Calu3 (cell line): ENCODE results near the gene TMEM203. TPM values are rescaled to one million over a fixed set of nuclear protein-coding genes. Genes with fewer than 3 reads are reported as not detected.

ENCODE experiments used
- BruUV-seq: library from RNA; stranded (reverse); fragments of 400-500 nt; replicated peaks from 2 replicates; lab custom pipeline; 2021; lab: Mats Ljungman, UMichigan
- CTCF ChIA-PET: fragments of 300-600 bp; sonication (Branson Sonifier 250); formaldehyde crosslinking; loops from one replicate; lab custom pipeline; 2022; ENCODE audit warnings: antibody characterized with exemption; lab: Charles Lee
- DNase-seq: peaks from one replicate; pipeline ENCODE4 v3.0.0; 2022
- H3K27ac Mint-ChIP-seq: one replicate; pipeline ENCODE4 v1.8.0; 2022; ENCODE audit warnings: mixed read lengths; ENCODE audit not compliant: unreplicated experiment
- H3K27me3 Mint-ChIP-seq: one replicate; pipeline ENCODE4 v1.8.0; 2022; ENCODE audit warnings: mixed read lengths; ENCODE audit not compliant: unreplicated experiment
- H3K36me3 Mint-ChIP-seq: one replicate; pipeline ENCODE4 v1.8.0; 2022; ENCODE audit warnings: mild to moderate bottlenecking, moderate library complexity, mixed read lengths; ENCODE audit not compliant: insufficient read depth, unreplicated experiment
- H3K4me1 Mint-ChIP-seq: one replicate; pipeline ENCODE4 v1.8.0; 2022; ENCODE audit warnings: mild to moderate bottlenecking, low read depth, mixed read lengths; ENCODE audit not compliant: unreplicated experiment
- H3K4me3 Mint-ChIP-seq: one replicate; pipeline ENCODE4 v1.8.0; 2022; ENCODE audit warnings: mild to moderate bottlenecking, low read depth, moderate library complexity, mixed read lengths; ENCODE audit not compliant: unreplicated experiment
- H3K9me3 Mint-ChIP-seq: one replicate; pipeline ENCODE4 v1.8.0; 2022; ENCODE audit warnings: low read depth, mixed read lengths; ENCODE audit not compliant: unreplicated experiment
- intact Hi-C: fragments of 100-400 bp; cut with micrococcal nuclease; formaldehyde crosslinking; loops from one replicate; pipeline ENCODE4 v1.10.0; 2022; ENCODE audit not compliant: unreplicated experiment
- total RNA-seq: library from RNA; stranded (reverse); gene quantifications from 2 replicates; pipeline ENCODE4 v1.2.3, GENCODE V29; 2022
- TF ChIP-seq, protein P1 (sequence below): fragments of 200-600 bp; IDR thresholded peaks from one replicate; pipeline ENCODE4 v1.8.0; 2022; ENCODE audit warnings: antibody characterized with exemption; ENCODE audit not compliant: unreplicated experiment

TMEM203 gene
- total RNA-seq, 1 experiment from 2014 or later, result 25.4 TPM

DNA sequence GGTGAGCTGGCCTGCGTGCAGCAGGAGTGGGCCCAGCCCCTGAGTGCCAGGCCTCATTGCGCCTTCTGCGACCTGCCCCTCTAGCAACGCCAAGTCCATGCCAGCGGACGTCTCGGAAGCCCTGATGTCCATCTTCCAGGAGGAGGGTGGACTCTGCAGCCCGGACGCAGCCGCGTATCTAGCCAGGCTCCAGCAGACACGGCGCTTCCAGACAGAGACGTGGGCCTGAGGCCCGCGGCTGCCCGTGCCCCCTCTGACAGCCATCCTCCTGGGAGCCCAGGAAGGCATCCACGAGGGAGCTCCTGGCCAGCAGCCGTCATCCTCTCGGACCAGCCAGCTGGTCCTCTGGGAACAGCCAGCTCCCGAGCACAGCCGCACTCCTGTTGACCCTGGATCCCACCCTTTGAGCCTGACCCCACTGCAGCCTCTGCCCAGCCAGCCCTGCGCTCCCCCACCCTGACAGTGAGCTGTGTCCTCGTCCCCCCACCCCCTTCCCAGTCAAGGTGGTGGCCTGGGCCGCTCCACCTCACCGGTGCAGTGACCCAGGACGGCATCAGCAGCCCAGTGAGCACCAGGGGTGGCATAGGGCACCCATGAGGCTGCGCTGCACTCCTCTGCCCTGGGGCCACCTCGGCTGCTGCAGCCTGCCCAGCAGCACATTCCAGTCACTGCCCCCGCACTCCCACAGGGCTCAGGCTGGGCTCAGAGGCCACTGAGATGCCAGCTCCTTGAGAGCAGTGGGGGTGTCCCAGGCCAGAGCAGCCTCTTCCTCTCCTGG is 10.9 kb upstream of the TMEM203 start:
- TF ChIP-seq, protein P1, sequence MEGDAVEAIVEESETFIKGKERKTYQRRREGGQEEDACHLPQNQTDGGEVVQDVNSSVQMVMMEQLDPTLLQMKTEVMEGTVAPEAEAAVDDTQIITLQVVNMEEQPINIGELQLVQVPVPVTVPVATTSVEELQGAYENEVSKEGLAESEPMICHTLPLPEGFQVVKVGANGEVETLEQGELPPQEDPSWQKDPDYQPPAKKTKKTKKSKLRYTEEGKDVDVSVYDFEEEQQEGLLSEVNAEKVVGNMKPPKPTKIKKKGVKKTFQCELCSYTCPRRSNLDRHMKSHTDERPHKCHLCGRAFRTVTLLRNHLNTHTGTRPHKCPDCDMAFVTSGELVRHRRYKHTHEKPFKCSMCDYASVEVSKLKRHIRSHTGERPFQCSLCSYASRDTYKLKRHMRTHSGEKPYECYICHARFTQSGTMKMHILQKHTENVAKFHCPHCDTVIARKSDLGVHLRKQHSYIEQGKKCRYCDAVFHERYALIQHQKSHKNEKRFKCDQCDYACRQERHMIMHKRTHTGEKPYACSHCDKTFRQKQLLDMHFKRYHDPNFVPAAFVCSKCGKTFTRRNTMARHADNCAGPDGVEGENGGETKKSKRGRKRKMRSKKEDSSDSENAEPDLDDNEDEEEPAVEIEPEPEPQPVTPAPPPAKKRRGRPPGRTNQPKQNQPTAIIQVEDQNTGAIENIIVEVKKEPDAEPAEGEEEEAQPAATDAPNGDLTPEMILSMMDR, result no peak
- Mint-ChIP-seq H3K9me3 (no peaks in the 10 kb centered on the region), H3K27me3 (no peaks in the 10 kb centered on the region), H3K4me1 (no peaks in the 10 kb centered on the region), H3K27ac (no peak overlapping the region), H3K36me3 (peaks cover 44% of the 10 kb centered on the region), H3K4me3 (no peak overlapping the region)
- intact Hi-C loops, result no loop called here
- CTCF ChIA-PET, result interaction anchor here (0.6 kb wide), 1 partner anchor 80 kb away, joined by 3 read pairs; no protein-coding TSS in a partner anchor
- no peak for DNase-seq
- BruUV-seq, result no TSS peak

DNA sequence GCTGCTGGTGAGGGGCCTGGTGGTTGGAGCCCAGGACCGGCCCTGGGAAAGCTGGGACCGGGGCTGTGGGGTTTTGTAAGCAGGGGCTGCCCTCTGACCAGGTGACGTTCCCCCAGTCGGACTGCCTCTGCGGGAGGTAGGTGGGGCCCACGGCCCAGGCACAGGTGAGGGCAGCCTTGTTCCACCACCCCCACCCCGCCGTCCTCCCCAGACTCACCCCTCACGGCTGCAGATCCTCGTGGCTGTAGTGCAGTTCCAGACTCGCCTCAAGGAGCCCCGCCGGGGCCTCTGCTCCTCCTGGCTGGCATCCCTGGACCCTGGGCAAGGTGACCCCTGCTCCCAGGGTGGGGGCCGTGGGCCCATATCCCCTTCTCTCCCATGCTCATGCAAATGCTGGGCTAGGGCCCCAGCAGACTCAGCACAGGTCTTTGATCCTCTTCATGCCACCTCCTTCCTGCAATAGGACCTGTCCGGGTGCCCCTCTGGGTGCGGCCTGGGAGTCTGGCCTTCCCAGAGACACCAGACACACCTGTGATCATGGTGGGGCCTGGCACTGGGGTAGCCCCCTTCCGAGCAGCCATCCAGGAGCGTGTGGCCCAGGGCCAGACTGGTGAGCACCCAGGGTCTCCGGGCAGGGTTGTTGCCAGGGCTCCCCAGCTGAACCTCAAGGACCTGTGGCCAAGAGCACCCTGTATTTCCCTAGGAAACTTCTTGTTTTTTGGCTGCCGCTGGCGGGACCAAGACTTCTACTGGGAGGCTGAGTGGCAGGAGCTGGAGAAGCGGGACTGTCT is 9.9 kb upstream of the TMEM203 start:
- no peak for DNase-seq
- Mint-ChIP-seq H3K4me1 (no peaks in the 10 kb centered on the region), H3K36me3 (peaks cover 46% of the 10 kb centered on the region), H3K4me3 (no peak overlapping the region), H3K27ac (no peak overlapping the region), H3K9me3 (no peaks in the 10 kb centered on the region), H3K27me3 (no peaks in the 10 kb centered on the region)
- TF ChIP-seq, protein P1, result no peak
- intact Hi-C loops, result no loop called here
- no TSS peak for BruUV-seq
- CTCF ChIA-PET, result interaction anchor here (1.1 to 1.7 kb wide), 3 partner anchors 8 to 20 kb away, joined by 3 to 4 read pairs (median 4); partner anchors contain the start of gene RNF224

DNA sequence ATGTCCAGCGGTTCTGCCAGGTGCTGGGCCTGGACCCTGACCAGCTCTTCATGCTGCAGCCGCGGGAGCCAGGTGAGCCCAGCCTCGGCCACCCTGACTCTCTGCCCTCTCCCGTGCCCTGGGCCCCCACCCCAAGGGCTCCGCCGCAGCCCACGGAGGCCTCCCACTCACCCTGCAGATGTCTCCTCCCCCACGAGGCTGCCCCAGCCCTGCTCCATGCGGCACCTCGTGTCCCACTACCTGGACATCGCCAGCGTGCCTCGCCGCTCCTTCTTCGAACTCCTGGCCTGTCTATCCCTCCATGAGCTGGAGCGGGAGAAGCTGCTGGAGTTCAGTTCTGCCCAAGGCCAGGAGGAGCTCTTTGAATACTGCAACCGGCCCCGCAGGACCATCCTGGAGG is 9.2 kb upstream of the TMEM203 start:
- Mint-ChIP-seq H3K4me1 (no peaks in the 10 kb centered on the region), H3K36me3 (peaks cover 40% of the 10 kb centered on the region), H3K27me3 (no peaks in the 10 kb centered on the region), H3K9me3 (no peaks in the 10 kb centered on the region), H3K27ac (no peak overlapping the region), H3K4me3 (no peak overlapping the region)
- TF ChIP-seq, protein P1, result no peak
- BruUV-seq, result no TSS peak
- intact Hi-C loops, result no loop called here
- no peak for DNase-seq
- CTCF ChIA-PET, result interaction anchor here (1.1 to 1.7 kb wide), 3 partner anchors 9 to 19 kb away, joined by 3 to 4 read pairs (median 4); partner anchors contain the start of gene RNF224

DNA sequence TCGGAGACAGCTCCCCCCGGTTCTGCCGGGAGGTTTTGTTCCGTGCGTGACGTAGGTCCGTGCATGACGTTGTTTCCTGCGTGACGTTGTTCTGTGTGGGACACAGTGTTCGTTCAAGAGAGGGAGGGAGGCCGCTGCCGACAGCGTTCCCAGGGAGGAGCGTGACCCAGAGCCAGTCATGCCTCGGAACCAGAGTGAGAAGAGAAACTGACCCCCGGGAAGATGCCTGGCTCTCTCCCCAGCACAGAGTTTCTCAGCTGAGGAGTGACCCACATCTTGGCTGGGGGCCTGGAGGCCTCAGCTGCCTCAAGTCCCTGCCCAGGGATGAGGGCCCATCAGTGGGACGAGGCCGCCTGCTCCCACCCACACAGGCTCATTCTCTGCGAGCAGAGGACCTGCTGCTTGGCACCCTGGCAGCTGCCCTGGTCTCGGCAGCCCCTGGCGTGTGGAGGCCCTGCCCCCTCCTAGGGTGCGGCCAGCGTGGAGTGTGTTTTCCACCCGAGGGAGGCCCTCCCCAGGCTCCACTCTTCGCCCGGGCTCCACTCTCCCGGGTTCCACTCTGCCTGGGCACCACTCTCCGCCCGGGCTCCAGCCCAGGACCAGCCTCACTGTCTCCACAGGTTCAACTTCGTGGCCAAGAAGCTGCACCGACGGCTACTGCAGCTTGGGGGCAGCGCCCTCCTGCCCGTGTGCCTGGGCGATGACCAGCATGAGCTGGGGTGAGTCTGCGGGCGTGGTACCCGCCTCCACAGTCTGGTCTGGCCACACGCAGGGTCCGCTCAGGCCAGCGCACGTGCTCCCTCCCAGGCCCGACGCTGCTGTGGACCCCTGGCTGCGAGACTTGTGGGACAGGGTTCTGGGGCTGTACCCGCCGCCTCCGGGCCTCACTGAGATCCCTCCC is 8.0 kb upstream of the TMEM203 start:
- H3K4me3 Mint-ChIP-seq, result no peak overlapping the region
- no peak overlapping the region for H3K27ac Mint-ChIP-seq
- no TSS peak for BruUV-seq
- DNase-seq, result no peak
- no peaks in the 10 kb centered on the region for H3K4me1 Mint-ChIP-seq
- intact Hi-C loops, result no loop called here
- no peaks in the 10 kb centered on the region for H3K9me3 Mint-ChIP-seq
- H3K36me3 Mint-ChIP-seq, result peaks cover 31% of the 10 kb centered on the region
- no peaks in the 10 kb centered on the region for H3K27me3 Mint-ChIP-seq
- CTCF ChIA-PET, result no interaction called here
- TF ChIP-seq, protein P1, result no peak
